AG04449 (cell line): ENCODE data around the gene S100A14.

Source experiments
- CTCF ChIA-PET: fragments of 350-600 bp; formaldehyde crosslinking; extraction: SDS; loops from one replicate; lab custom pipeline; 2021; ENCODE audit warnings: antibody characterized with exemption; lab: Yijun Ruan, JAX
- POLR2A ChIA-PET: fragments of 400-600, 350-600 bp; formaldehyde crosslinking; extraction: SDS; loops from one replicate; lab custom pipeline; 2020; ENCODE audit warnings: antibody characterized with exemption, inconsistent platforms; lab: Yijun Ruan, JAX
- DNase-seq: peaks from one replicate; pipeline ENCODE4 v3.0.0-alpha.2; 2010; ENCODE audit warnings: low read depth, low spot score
- H3K4me3 ChIP-seq: 2 replicates; pipeline ENCODE4 v1.5.1; 2011; ENCODE audit warnings: low read depth, mild to moderate bottlenecking, control low read depth, low read length
- TF ChIP-seq, protein P1 (sequence below): IDR thresholded peaks from one replicate; pipeline ENCODE4 v1.5.1; 2011; ENCODE audit warnings: mild to moderate bottlenecking, moderate library complexity, low read length, control low read depth, inconsistent platforms; ENCODE audit not compliant: insufficient read depth; ENCODE audit errors: missing control alignments

S100A14 gene

DNA sequence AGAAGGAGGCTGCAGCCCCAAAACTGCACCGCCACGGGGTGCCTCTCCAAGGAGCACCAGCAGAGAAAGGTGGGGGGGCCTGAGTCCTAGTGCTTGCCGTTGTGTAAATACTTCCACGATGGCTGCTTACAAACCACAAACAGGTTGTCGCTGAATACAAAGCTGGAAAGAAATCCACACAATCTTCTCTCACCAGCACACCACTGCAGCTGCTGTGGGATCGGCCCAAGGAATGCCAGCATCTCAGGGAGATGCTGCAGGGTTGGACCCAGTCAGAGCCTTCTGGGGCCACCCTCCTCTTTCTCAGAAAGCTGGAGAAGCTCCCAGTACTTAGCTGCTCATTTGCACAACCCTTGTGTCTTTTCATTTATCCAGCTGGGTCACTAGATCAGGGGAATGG lies 3.0 kb upstream of the S100A14 start:
- CTCF ChIA-PET: interaction anchor here (1.7 to 12.8 kb wide), 7 partner anchors 7 to 124 kb away, joined by 4 to 178 read pairs (median 19); partner anchors contain the start of genes CHTOP, S100A1, S100A13 and S100A16
- no peak for DNase-seq
- no peak overlapping the region for H3K4me3 ChIP-seq
- POLR2A ChIA-PET: interaction anchor here (0.6 to 9.4 kb wide), 5 partner anchors 8 to 87 kb away, joined by 3 to 127 read pairs (median 3); partner anchors contain the start of genes CHTOP, S100A13 and S100A6
- TF ChIP-seq, protein P1, sequence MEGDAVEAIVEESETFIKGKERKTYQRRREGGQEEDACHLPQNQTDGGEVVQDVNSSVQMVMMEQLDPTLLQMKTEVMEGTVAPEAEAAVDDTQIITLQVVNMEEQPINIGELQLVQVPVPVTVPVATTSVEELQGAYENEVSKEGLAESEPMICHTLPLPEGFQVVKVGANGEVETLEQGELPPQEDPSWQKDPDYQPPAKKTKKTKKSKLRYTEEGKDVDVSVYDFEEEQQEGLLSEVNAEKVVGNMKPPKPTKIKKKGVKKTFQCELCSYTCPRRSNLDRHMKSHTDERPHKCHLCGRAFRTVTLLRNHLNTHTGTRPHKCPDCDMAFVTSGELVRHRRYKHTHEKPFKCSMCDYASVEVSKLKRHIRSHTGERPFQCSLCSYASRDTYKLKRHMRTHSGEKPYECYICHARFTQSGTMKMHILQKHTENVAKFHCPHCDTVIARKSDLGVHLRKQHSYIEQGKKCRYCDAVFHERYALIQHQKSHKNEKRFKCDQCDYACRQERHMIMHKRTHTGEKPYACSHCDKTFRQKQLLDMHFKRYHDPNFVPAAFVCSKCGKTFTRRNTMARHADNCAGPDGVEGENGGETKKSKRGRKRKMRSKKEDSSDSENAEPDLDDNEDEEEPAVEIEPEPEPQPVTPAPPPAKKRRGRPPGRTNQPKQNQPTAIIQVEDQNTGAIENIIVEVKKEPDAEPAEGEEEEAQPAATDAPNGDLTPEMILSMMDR: no peak

DNA sequence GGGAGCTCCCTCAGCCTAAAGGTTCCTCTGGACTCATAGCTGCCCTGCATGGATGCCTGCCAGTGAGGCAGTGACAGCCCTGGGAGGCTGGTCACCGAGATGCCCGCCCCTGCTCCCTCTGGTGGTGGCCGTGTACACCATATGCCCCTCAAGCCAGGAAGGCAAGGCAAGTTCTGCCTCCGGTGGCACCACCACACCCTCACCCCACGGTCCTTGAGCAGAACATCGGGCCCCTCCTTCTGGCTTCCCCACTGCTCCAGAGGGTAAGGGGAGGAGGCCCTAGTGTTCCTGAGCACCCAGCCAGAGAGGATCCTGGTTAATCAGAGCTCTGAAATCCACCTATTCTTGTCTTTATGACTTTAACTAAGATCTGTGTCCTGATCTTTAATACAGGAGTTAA lies 1.5 kb upstream of the S100A14 start:
- TF ChIP-seq, protein P1: peak; percentile 81
- ChIA-PET POLR2A (interaction anchor here (1.3 to 9.4 kb wide), 2 partner anchors 9 to 45 kb away, joined by 4 to 127 read pairs; partner anchors contain the start of gene S100A13), CTCF (interaction anchor here (0.6 to 12.8 kb wide), 14 partner anchors 10 to 265 kb away, joined by 3 to 178 read pairs (median 4); partner anchors contain the start of genes CHTOP, S100A1 and S100A13)
- DNase-seq: no peak
- H3K4me3 ChIP-seq: no peak overlapping the region

DNA sequence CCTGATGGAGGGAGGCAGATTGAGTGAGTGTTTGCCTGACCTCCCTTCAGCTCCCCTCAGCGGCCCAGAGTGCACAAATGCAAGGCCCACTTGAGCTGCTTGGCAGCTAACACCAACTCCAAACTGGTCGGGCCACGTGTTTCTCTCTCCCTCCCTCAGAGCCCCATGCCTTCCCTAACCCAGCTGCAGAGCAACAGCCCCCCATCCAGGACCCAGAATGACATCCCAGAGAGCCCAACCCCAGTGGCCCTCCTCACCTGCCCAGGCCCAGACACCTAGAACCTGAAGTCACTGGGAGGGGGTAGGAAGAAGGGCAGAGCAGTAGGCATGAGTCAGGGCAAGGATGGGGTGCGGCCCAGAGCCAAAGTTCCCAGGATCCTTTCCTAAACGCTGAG lies 789 bp upstream of the S100A14 start:
- ChIA-PET POLR2A (interaction anchor here (1.3 to 9.4 kb wide), 2 partner anchors 10 to 44 kb away, joined by 4 to 127 read pairs; partner anchors contain the start of gene S100A13), CTCF (interaction anchor here (0.9 to 12.8 kb wide), 8 partner anchors 13 to 108 kb away, joined by 3 to 178 read pairs (median 11); partner anchors contain the start of genes CHTOP, S100A1 and S100A13)
- DNase-seq: no peak
- TF ChIP-seq, protein P1: no peak
- H3K4me3 ChIP-seq: no peak overlapping the region

DNA sequence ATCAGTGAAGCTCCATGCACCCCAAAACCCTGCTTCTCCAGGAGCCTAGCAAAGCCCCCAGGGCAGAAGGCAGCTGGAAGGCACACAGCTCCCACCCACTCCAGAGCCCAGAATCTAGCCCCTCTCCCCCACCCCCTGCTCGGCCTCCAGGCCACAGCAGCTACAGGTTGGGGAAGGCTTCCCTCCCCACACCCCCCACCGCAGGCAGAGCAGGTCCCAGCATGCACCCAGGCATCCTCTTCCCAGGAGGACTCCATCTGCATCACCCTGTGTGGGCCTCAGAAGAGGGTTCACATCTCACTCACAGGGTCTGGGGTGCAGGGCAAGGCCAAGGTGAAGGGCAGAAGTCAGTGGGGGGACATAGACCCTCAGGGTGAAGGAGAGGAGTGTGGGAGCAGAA lies 719 bp downstream of the S100A14 start:
- POLR2A ChIA-PET: interaction anchor here (0.7 to 9.4 kb wide), 4 partner anchors 9 to 83 kb away, joined by 3 to 127 read pairs (median 6); partner anchors contain the start of gene S100A13

DNA sequence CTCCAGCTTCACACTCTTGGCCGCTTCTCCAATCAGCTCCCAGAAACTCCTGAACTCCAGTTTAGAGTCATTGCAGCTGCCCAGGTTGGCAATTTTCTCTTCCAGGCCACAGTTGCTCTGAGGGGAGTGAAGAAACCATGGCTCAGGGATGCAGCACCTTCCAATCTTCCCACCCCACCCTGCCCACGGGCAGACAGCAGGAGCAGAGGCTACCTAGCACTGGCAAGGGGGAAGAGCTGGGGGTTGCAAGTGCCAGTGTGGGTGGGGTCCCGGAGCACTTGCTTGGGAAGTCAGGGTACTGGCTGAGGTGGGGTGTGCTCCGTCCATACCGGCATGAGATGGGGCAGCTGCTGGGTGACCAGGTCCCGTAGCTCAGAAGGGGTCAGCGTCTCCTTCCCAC lies 1.2 kb downstream of the S100A14 start:
- no peak overlapping the region for H3K4me3 ChIP-seq
- TF ChIP-seq, protein P1: no peak
- no peak for DNase-seq
- ChIA-PET POLR2A (interaction anchor here (0.7 to 9.4 kb wide), 5 partner anchors 8 to 83 kb away, joined by 3 to 127 read pairs (median 5); partner anchors contain the start of gene S100A13), CTCF (interaction anchor here (1.0 to 12.8 kb wide), 6 partner anchors 12 to 106 kb away, joined by 3 to 178 read pairs (median 58); partner anchors contain the start of genes CHTOP, S100A1 and S100A13)

More for the DNA sequence above, 719 bp downstream of the S100A14 start:
- no peak for DNase-seq
- TF ChIP-seq, protein P1: no peak
- H3K4me3 ChIP-seq: no peak overlapping the region
- CTCF ChIA-PET: interaction anchor here (1.0 to 12.8 kb wide), 6 partner anchors 14 to 106 kb away, joined by 3 to 178 read pairs (median 58); partner anchors contain the start of genes CHTOP, S100A1 and S100A13
